B cell (primary cell): ENCODE data around the gene FXYD7. TPM values are rescaled to one million over a fixed set of nuclear protein-coding genes. Genes with fewer than 3 reads are reported as not detected.

ENCODE experiments used
- ATAC-seq: fragments of 200-7000 bp; cut with Tn5 transposase; one replicate; pipeline ENCODE4 v1.10.0; 2021; ENCODE audit warnings: low read depth, mild to moderate bottlenecking, moderate number of reproducible peaks, moderate library complexity
- CTCF ChIA-PET: fragments of 350-600 bp; sonication (Branson Sonifier 250); formaldehyde crosslinking; loops from one replicate; lab custom pipeline; 2021; ENCODE audit warnings: antibody characterized with exemption, inconsistent platforms; lab: Charles Lee
- POLR2A ChIA-PET: fragments of 350-600 bp; sonication (Branson Sonifier 250); formaldehyde crosslinking; loops from one replicate; lab custom pipeline; 2021; ENCODE audit warnings: antibody characterized with exemption; lab: Charles Lee
- DNase-seq: peaks from one replicate; pipeline ENCODE4 v3.0.0; 2013
- H2AFZ ChIP-seq: 2 replicates; pipeline ENCODE4 v1.6.1; 2012; ENCODE audit warnings: mild to moderate bottlenecking, low read depth, low read length; ENCODE audit not compliant: insufficient read depth, poor library complexity, severe bottlenecking
- H3K27ac ChIP-seq, 2 donors: 1 replicate in 1 of 2; 2 replicates in 1 of 2; pipeline ENCODE4 v1.5.1; 2012 to 2013; ENCODE audit warnings: low read length in 2 of 2, mild to moderate bottlenecking in 2 of 2, moderate library complexity in 1 of 2
- H3K27me3 ChIP-seq, 4 experiments: fragments of 200-600 bp in 1 of 4; sonication (generic) in 1 of 4; replicated peaks in 1 of 4; 1 replicate in 2 of 4; 2 replicates in 2 of 4; pipeline versions ENCODE4 v1.6.1 to v1.7.0; 2013 to 2016; ENCODE audit warnings: low read length in 3 of 4, mild to moderate bottlenecking in 2 of 4, mixed read lengths in 1 of 4, moderate library complexity in 1 of 4; ENCODE audit not compliant: insufficient read depth in 4 of 4, control insufficient read depth in 3 of 4; ENCODE audit errors: control extremely low read depth in 1 of 4
- H3K36me3 ChIP-seq, 2 experiments: replicated peaks in 1 of 2; 1 replicate in 1 of 2; 2 replicates in 1 of 2; pipeline versions ENCODE4 v1.6.1 to v1.7.1; 2013; ENCODE audit warnings: low read length in 1 of 2; ENCODE audit not compliant: insufficient read depth in 2 of 2, control insufficient read depth in 1 of 2; ENCODE audit errors: control extremely low read depth in 1 of 2, extremely low read depth in 1 of 2
- H3K4me1 ChIP-seq, 2 donors: fragments of 200-600 bp in 1 of 2; sonication (generic) in 1 of 2; 1 replicate in 1 of 2; 2 replicates in 1 of 2; pipeline versions ENCODE4 v1.5.1 to v1.6.1; 2013 to 2017; ENCODE audit warnings: low read length in 2 of 2; ENCODE audit not compliant: control insufficient read depth in 2 of 2, insufficient read depth in 2 of 2
- H3K4me2 ChIP-seq: replicated peaks from 2 replicates; pipeline ENCODE3; 2012; ENCODE audit warnings: mild to moderate bottlenecking, low read depth, low read length; ENCODE audit not compliant: poor library complexity, severe bottlenecking
- H3K4me3 ChIP-seq, 5 experiments: fragments of 200-600 bp in 1 of 5; sonication (generic) in 1 of 5; 1 replicate in 3 of 5; 2 replicates in 2 of 5; pipeline versions ENCODE4 v1.5.1 to v1.7.0; 2011 to 2016; ENCODE audit warnings: low read length in 4 of 5, mild to moderate bottlenecking in 4 of 5, low read depth in 2 of 5, control low read depth in 1 of 5, moderate library complexity in 1 of 5; ENCODE audit not compliant: insufficient read depth in 1 of 5; ENCODE audit errors: control extremely low read depth in 1 of 5, extremely low read depth in 1 of 5
- H3K79me2 ChIP-seq: fragments of 200-600 bp; sonication (generic); one replicate; pipeline ENCODE4 v1.6.0; 2016; ENCODE audit warnings: low read length; ENCODE audit not compliant: control insufficient read depth, insufficient read depth
- H3K9ac ChIP-seq: fragments of 200-600 bp; sonication (generic); 2 replicates; pipeline ENCODE4 v1.6.1; 2017; ENCODE audit warnings: mild to moderate bottlenecking, low read length, moderate library complexity
- H3K9me3 ChIP-seq, 3 donors: one replicate each; pipeline versions ENCODE4 v1.6.1 to v1.7.1; 2013; ENCODE audit warnings: low read length in 2 of 3; ENCODE audit not compliant: control insufficient read depth in 2 of 3, insufficient read depth in 1 of 3; ENCODE audit errors: control extremely low read depth in 1 of 3
- H4K20me1 ChIP-seq: 2 replicates; pipeline ENCODE4 v1.6.0; 2012; ENCODE audit warnings: mild to moderate bottlenecking, low read length; ENCODE audit not compliant: insufficient read depth, control insufficient read depth, poor library complexity, severe bottlenecking
- H3K27ac Mint-ChIP-seq: one replicate; pipeline ENCODE4 v1.8.0; 2021; ENCODE audit warnings: mixed read lengths
- H3K27me3 Mint-ChIP-seq: one replicate; pipeline ENCODE4 v1.8.0; 2021; ENCODE audit warnings: mixed read lengths
- H3K4me1 Mint-ChIP-seq: one replicate; pipeline ENCODE4 v1.8.0; 2021; ENCODE audit warnings: mixed read lengths
- H3K4me3 Mint-ChIP-seq: one replicate; pipeline ENCODE4 v1.8.0; 2021; ENCODE audit warnings: mixed read lengths
- H3K9me3 Mint-ChIP-seq: one replicate; pipeline ENCODE4 v1.8.0; 2022; ENCODE audit warnings: mixed read lengths; ENCODE audit not compliant: insufficient read depth
- CTCF ChIP-seq: fragments of 200-600 bp; IDR thresholded peaks from one replicate; pipeline ENCODE4 v1.8.0; 2022; ENCODE audit warnings: antibody characterized with exemption, mild to moderate bottlenecking
- EZH2 ChIP-seq: IDR thresholded peaks from 2 replicates; pipeline ENCODE4 v1.6.1; 2012; ENCODE audit warnings: borderline replicate concordance, low read depth, mild to moderate bottlenecking, moderate library complexity, low read length; ENCODE audit not compliant: insufficient read depth, poor library complexity, severe bottlenecking
- WGBS: methylation state at CpG from one replicate; pipeline ENCODE4 v1.1.5; 2013; ENCODE audit warnings: missing lambda C conversion rate; ENCODE audit not compliant: insufficient coverage; 5-methylcytosine and 5-hydroxymethylcytosine counted together
- intact Hi-C: fragments of 100-400 bp; cut with micrococcal nuclease; formaldehyde crosslinking; loops from one replicate; pipeline ENCODE4 v1.10.0; 2022
- polyA plus RNA-seq: library from polyadenylated mRNA; depleted of rRNA; stranded (reverse); fragments of >200 nt; gene quantifications from 2 replicates; pipeline ENCODE4 v1.2.3, GENCODE V29; 2012
- total RNA-seq, 2 donors: library from RNA; stranded (reverse); fragments of 120-200 nt in 1 of 2; gene quantifications; 1 replicate in 1 of 2; 2 replicates in 1 of 2; pipeline versions ENCODE4 v1.2.3 to v1.2.4, GENCODE V29; 2013 to 2022

FXYD7 gene
- total and polyA plus RNA-seq, 2 donors (not counting 1 experiment from before 2014, with no cell fraction given), result 3.8 to 27.4 TPM

GRCh38 chr19:35093941-35094647 is 49.0 kb upstream of the FXYD7 start:
- Histone ChIP-seq H3K79me2 (no peaks in the 10 kb centered on the region), H3K27me3 (no peaks in the 10 kb centered on the region), H3K9ac (no peak overlapping the region), H3K4me2 (no peak overlapping the region), H4K20me1 (no peaks in the 10 kb centered on the region), H3K36me3 (no peaks in the 10 kb centered on the region), H3K4me3 (no peak overlapping the region), H3K9me3 (no peaks in the 10 kb centered on the region), H2AFZ (no peak overlapping the region), H3K27ac (no peak overlapping the region), H3K4me1 (peaks cover 16 to 17% of the 10 kb centered on the region in 2 donors)
- TF ChIP-seq EZH2 (no peak), CTCF (no peak)
- Mint-ChIP-seq H3K27me3 (no peaks in the 10 kb centered on the region), H3K4me3 (no peak overlapping the region), H3K9me3 (no peaks in the 10 kb centered on the region), H3K27ac (no peak overlapping the region), H3K4me1 (peaks cover 8% of the 10 kb centered on the region)
- ATAC-seq (no peak), DNase-seq (no peak)
- intact Hi-C loops, result loop anchor here (5.0 kb wide), 1 partner anchor 37 kb away; no protein-coding TSS in a partner anchor
- ChIA-PET POLR2A (no interaction called here), CTCF (interaction anchor here (0.7 to 14.9 kb wide), 3 partner anchors 28 to 56 kb away, joined by 3 to 192 read pairs (median 7); no protein-coding TSS in a partner anchor)
- 81% methylated on average over 11 of the region's 11 CpGs for WGBS

GRCh38 chr19:35094656-35095055 is 48.4 kb upstream of the FXYD7 start:
- no peaks in the 10 kb centered on the region for H3K27me3 Mint-ChIP-seq
- intact Hi-C loops, result loop anchor here (5.0 kb wide), 1 partner anchor 37 kb away; no protein-coding TSS in a partner anchor
- no peak for ATAC-seq
- POLR2A ChIA-PET, result no interaction called here
- Histone ChIP-seq H3K9me3 (no peaks in the 10 kb centered on the region), H2AFZ (no peak overlapping the region), H3K79me2 (no peaks in the 10 kb centered on the region), H3K36me3 (no peaks in the 10 kb centered on the region), H3K4me1 (peaks cover 12 to 15% of the 10 kb centered on the region in 2 donors), H3K4me3 (no peak overlapping the region), H3K27me3 (no peaks in the 10 kb centered on the region), H3K9ac (no peak overlapping the region), H3K4me2 (no peak overlapping the region), H4K20me1 (no peaks in the 10 kb centered on the region), H3K27ac (no peak overlapping the region)
- no peak overlapping the region for H3K4me3 Mint-ChIP-seq
- H3K27ac Mint-ChIP-seq, result no peak overlapping the region
- CTCF ChIA-PET, result no interaction called here
- 94% methylated on average over 3 of the region's 4 CpGs for WGBS
- TF ChIP-seq CTCF, result no peak
- TF ChIP-seq EZH2, result no peak
- DNase-seq, result no peak
- no peaks in the 10 kb centered on the region for H3K9me3 Mint-ChIP-seq
- peaks cover 8% of the 10 kb centered on the region for H3K4me1 Mint-ChIP-seq
